A549 (cell line): ENCODE data around the gene TUBGCP2. TPM values are rescaled to one million over a fixed set of nuclear protein-coding genes. Genes with fewer than 3 reads are reported as not detected.
A peak's percentile ranks its signal among the peaks of the same experiment; 100 is the strongest.

ENCODE experiments used
- ATAC-seq, 2 experiments: fragments of 200-7000 bp in 1 of 2; fragments of >200 bp in 1 of 2; cut with Nextera tagmentation in 1 of 2; cut with Tn5 transposase in 1 of 2; 3 replicates each; pipeline versions ENCODE4 v1.8.0 to v1.9.1; 2018 to 2020; ENCODE audit warnings: mild to moderate bottlenecking in 1 of 2, moderate library complexity in 1 of 2
- CTCF ChIA-PET: fragments of 300-600 bp; sonication (Branson Sonifier 250); formaldehyde crosslinking; extraction: SDS; loops from one replicate; lab custom pipeline; 2021; ENCODE audit warnings: antibody characterized with exemption, inconsistent platforms; lab: Yijun Ruan, JAX
- POLR2A ChIA-PET: fragments of 350-600 bp; formaldehyde crosslinking; extraction: SDS; loops from one replicate; lab custom pipeline; 2021; ENCODE audit warnings: antibody characterized with exemption, inconsistent platforms; lab: Yijun Ruan, JAX
- DNase-seq, 2 experiments: peaks; one replicate each; pipeline versions ENCODE4 v3.0.0 to v3.0.0-alpha.2; 2011 to 2016; ENCODE audit warnings: low read depth in 1 of 2, low spot score in 1 of 2
- FAIRE-seq: peaks from 2 replicates; lab custom pipeline; 2011; peaks lifted over from hg19 to GRCh38; lab: Jason Lieb, UNC
- H3K27ac ChIP-seq, 2 experiments: fragments of >200 bp; sonication (Bioruptor Twin); formaldehyde crosslinking; 3 replicates each; pipeline ENCODE4 v1.5.1; 2016 to 2017
- H3K4me1 ChIP-seq: fragments of >200 bp; sonication (Bioruptor Twin); formaldehyde crosslinking; 3 replicates; pipeline ENCODE4 v1.6.1; 2016
- H3K4me2 ChIP-seq: fragments of >200 bp; sonication (Bioruptor Twin); formaldehyde crosslinking; 3 replicates; pipeline ENCODE4 v1.6.1; 2016
- H3K4me3 ChIP-seq: fragments of >200 bp; sonication (Bioruptor Twin); formaldehyde crosslinking; 3 replicates; pipeline ENCODE4 v1.5.1; 2016
- H3K9me3 ChIP-seq: fragments of >200 bp; sonication (Bioruptor Twin); formaldehyde crosslinking; 3 replicates; pipeline ENCODE4 v1.6.1; 2016
- CBX8 ChIP-seq: fragments of 200-600 bp; sonication (generic); IDR thresholded peaks from 2 replicates; pipeline ENCODE4 v1.6.1; 2016
- EHF ChIP-seq: fragments of 250-450 bp; sonication (Bioruptor Pico); IDR thresholded peaks from 2 replicates; pipeline ENCODE4 v1.5.0; 2020; ENCODE audit warnings: mild to moderate bottlenecking
- EHMT2 ChIP-seq: fragments of 200-600 bp; sonication (generic); IDR thresholded peaks from 2 replicates; pipeline ENCODE4 v1.6.1; 2016; ENCODE audit warnings: antibody characterized with exemption, low read depth, mild to moderate bottlenecking, moderate library complexity
- ESRRA ChIP-seq: fragments of 150-350 bp; IDR thresholded peaks from 2 replicates; pipeline ENCODE4 v1.6.1; 2014; ENCODE audit warnings: mild to moderate bottlenecking, low read length, borderline replicate concordance
- HEYL ChIP-seq: fragments of 250-450 bp; sonication (Bioruptor Pico); IDR thresholded peaks from 2 replicates; pipeline ENCODE4 v1.8.0; 2021; ENCODE audit warnings: mild to moderate bottlenecking, moderate library complexity
- JUNB ChIP-seq: fragments of >200 bp; sonication (Bioruptor Twin); formaldehyde crosslinking; IDR thresholded peaks from 2 replicates; pipeline ENCODE4 v1.6.1; 2016
- MAFK ChIP-seq: fragments of 450-650 bp; IDR thresholded peaks from 2 replicates; pipeline ENCODE4 v1.6.1; 2014; ENCODE audit not compliant: partially characterized antibody
- NFE2L2 ChIP-seq: fragments of 150-350 bp; conservative IDR thresholded peaks from 2 replicates; pipeline ENCODE4 v1.6.1; 2014; ENCODE audit warnings: low read length
- NR3C1 ChIP-seq: fragments of >200 bp; sonication (Bioruptor Twin); formaldehyde crosslinking; IDR thresholded peaks from 3 replicates; pipeline ENCODE4 v1.6.1; 2017
- RARB ChIP-seq: fragments of 250-450 bp; sonication (Bioruptor Pico); IDR thresholded peaks from 2 replicates; pipeline ENCODE4 v1.8.0; 2021; ENCODE audit warnings: mild to moderate bottlenecking, moderate library complexity
- RFX5 ChIP-seq: fragments of 450-650 bp; IDR thresholded peaks from 2 replicates; pipeline ENCODE4 v1.7.1; 2014; ENCODE audit warnings: antibody characterized with exemption, mild to moderate bottlenecking, moderate library complexity
- SREBF2 ChIP-seq: fragments of 450-650 bp; IDR thresholded peaks from 2 replicates; pipeline ENCODE4 v1.6.1; 2014; ENCODE audit warnings: mild to moderate bottlenecking, moderate library complexity
- TFCP2L1 ChIP-seq: fragments of 250-450 bp; sonication (Bioruptor Pico); IDR thresholded peaks from 2 replicates; pipeline ENCODE4 v1.5.0; 2021; ENCODE audit warnings: mild to moderate bottlenecking
- TP53 ChIP-seq: fragments of 250-450 bp; sonication (Bioruptor Pico); IDR thresholded peaks from 2 replicates; pipeline ENCODE4 v1.5.0; 2021; ENCODE audit warnings: mild to moderate bottlenecking, moderate library complexity
- WGBS: methylation state at CpG from one replicate; pipeline ENCODE4 v1.1.6; 2017; ENCODE audit errors: missing lambda C conversion rate; 5-methylcytosine and 5-hydroxymethylcytosine counted together
- polyA plus RNA-seq, 4 experiments: library from polyadenylated mRNA; depleted of rRNA in 3 of 4; stranded (reverse); fragments of >200 nt; fragmentation: RNase III in 1 of 4; extraction: RNeasy Plus Mini Kit Qiagen cat#74134 plus additional on column Dnase treatment in 1 of 4; gene quantifications; 2 replicates in 3 of 4; 3 replicates in 1 of 4; pipeline ENCODE4 v1.2.3, GENCODE V29; 2011 to 2017
- TF ChIP-seq, protein P1 (sequence below): fragments of >200 bp; sonication (Bioruptor Twin); formaldehyde crosslinking; IDR thresholded peaks from 3 replicates; pipeline ENCODE4 v1.6.1; 2016
- TF ChIP-seq, protein P2 (sequence below): IDR thresholded peaks from 2 replicates; pipeline ENCODE4 v1.6.1; 2012; ENCODE audit warnings: low read depth, borderline replicate concordance
- TF ChIP-seq, protein P3 (sequence below): fragments of 150-350 bp; IDR thresholded peaks from 2 replicates; pipeline ENCODE4 v1.6.1; 2014; ENCODE audit warnings: low read depth, mild to moderate bottlenecking, low read length
- TF ChIP-seq, protein P4 (sequence below): fragments of 200-600 bp; sonication (generic); IDR thresholded peaks from 2 replicates; pipeline ENCODE4 v1.6.1; 2016; ENCODE audit warnings: antibody characterized with exemption, mild to moderate bottlenecking, moderate library complexity

Gene TUBGCP2
- polyA plus RNA-seq, 2 of the 4 experiments (the other 2 are of a cell fraction) = 33.6 to 44.5 TPM

DNA sequence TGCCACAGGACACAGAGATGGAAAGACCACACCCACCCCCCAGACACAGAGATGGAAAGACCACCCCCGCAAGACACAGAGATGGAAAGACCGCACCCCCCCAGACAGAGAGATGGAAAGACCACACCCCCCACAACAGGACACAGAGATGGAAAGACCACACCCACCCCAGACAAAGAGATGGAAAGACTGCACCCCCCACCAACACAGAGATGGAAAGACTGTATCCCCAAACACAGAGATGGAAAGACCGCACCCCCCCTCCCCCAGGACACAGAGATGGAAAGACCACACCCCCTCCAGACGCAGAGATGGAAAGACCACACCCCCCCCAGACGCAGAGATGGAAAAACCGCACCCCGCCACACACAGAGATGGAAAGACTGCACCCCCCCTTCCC, 8.1 kb upstream of the TUBGCP2 start (continued):
- TF ChIP-seq, protein P1, sequence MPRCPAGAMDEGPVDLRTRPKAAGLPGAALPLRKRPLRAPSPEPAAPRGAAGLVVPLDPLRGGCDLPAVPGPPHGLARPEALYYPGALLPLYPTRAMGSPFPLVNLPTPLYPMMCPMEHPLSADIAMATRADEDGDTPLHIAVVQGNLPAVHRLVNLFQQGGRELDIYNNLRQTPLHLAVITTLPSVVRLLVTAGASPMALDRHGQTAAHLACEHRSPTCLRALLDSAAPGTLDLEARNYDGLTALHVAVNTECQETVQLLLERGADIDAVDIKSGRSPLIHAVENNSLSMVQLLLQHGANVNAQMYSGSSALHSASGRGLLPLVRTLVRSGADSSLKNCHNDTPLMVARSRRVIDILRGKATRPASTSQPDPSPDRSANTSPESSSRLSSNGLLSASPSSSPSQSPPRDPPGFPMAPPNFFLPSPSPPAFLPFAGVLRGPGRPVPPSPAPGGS = no peak
- TF ChIP-seq, protein P2, sequence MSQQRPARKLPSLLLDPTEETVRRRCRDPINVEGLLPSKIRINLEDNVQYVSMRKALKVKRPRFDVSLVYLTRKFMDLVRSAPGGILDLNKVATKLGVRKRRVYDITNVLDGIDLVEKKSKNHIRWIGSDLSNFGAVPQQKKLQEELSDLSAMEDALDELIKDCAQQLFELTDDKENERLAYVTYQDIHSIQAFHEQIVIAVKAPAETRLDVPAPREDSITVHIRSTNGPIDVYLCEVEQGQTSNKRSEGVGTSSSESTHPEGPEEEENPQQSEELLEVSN = no peak
- TF ChIP-seq HEYL (CRISPR knock-in tag) = no peak
- TF ChIP-seq JUNB = no peak
- no peak for TF ChIP-seq SREBF2
- no peak for TF ChIP-seq EHMT2
- TF ChIP-seq, protein P3, sequence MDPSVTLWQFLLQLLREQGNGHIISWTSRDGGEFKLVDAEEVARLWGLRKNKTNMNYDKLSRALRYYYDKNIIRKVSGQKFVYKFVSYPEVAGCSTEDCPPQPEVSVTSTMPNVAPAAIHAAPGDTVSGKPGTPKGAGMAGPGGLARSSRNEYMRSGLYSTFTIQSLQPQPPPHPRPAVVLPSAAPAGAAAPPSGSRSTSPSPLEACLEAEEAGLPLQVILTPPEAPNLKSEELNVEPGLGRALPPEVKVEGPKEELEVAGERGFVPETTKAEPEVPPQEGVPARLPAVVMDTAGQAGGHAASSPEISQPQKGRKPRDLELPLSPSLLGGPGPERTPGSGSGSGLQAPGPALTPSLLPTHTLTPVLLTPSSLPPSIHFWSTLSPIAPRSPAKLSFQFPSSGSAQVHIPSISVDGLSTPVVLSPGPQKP = no peak

DNA sequence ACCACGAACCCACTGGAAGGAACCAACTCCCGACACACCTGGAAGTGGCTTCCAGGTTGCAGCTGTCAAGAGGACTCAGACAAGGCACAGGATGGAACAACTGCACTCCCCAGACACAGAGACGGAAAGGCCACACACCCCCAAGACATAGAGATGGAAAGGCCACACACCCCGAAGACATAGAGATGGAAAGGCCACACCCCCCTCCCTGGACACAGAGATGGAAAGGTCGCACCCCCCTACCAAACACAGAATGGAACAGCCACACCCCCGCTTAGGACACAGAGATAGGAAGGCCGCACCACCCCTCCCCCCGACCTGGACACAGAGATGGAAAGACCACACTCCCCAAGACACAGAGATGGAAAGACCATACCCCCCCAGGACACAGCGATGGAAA, 7.6 kb upstream of the TUBGCP2 start:
- no peak for ATAC-seq
- no peak for FAIRE-seq
- Histone ChIP-seq H3K4me2 (no peak overlapping the region), H3K9me3 (no peaks in the 10 kb centered on the region; the same call in 2 of the 3 replicates), H3K27ac (no peak overlapping the region), H3K4me1 (0 out of 3 replicates have a peak, but pooled peaks cover 7% of the 10 kb centered on the region), H3K4me3 (no peak overlapping the region)
- DNase-seq = peak in 1 of 2 experiments; percentile 61
- TF ChIP-seq NR3C1 (no peak), TFCP2L1 (CRISPR knock-in tag) (no peak), TP53 (CRISPR knock-in tag) (no peak), HEYL (CRISPR knock-in tag) (no peak)
- 81% methylated on average over 9 of the region's 9 CpGs for WGBS
- CTCF ChIA-PET = interaction anchor here (1.0 to 3.6 kb wide), 4 partner anchors 9 to 51 kb away, joined by 3 to 33 read pairs (median 9); no protein-coding TSS in a partner anchor
- POLR2A ChIA-PET = no interaction called here

DNA sequence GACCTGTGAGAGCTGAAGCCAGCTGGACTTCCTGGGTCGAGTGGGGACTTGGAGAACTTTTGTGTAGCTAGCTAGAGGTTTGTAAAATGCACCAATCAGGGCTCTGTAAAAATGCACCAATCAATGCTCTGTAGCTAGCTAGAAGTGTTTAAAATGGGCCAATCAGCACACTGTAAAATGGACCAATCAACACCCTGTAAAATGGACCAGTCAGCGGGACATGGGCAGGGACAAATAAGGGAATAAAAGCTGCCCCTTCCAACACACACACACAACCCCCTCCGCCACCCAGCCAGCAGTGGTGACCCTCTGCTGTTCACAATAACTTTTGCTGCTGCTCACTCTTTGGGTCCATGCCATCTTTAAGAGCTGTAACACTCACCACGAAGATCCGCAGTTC, 7.2 kb upstream of the TUBGCP2 start:
- POLR2A ChIA-PET = no interaction called here
- no peak overlapping the region for H3K27ac ChIP-seq
- no peak for FAIRE-seq
- H3K9me3 ChIP-seq = no peaks in the 10 kb centered on the region; the same call in 2 of the 3 replicates
- 63% methylated on average over 5 of the region's 5 CpGs for WGBS
- CTCF ChIA-PET = interaction anchor here (1.0 to 3.6 kb wide), 4 partner anchors 9 to 51 kb away, joined by 3 to 33 read pairs (median 9); no protein-coding TSS in a partner anchor
- TF ChIP-seq RARB (no peak), CBX8 (no peak), EHF (no peak), RFX5 (peak; percentile 18; the same call in 1 of the 2 replicates), NFE2L2 (no peak), MAFK (peak; percentile 45), ESRRA (no peak)
- TF ChIP-seq, protein P4, sequence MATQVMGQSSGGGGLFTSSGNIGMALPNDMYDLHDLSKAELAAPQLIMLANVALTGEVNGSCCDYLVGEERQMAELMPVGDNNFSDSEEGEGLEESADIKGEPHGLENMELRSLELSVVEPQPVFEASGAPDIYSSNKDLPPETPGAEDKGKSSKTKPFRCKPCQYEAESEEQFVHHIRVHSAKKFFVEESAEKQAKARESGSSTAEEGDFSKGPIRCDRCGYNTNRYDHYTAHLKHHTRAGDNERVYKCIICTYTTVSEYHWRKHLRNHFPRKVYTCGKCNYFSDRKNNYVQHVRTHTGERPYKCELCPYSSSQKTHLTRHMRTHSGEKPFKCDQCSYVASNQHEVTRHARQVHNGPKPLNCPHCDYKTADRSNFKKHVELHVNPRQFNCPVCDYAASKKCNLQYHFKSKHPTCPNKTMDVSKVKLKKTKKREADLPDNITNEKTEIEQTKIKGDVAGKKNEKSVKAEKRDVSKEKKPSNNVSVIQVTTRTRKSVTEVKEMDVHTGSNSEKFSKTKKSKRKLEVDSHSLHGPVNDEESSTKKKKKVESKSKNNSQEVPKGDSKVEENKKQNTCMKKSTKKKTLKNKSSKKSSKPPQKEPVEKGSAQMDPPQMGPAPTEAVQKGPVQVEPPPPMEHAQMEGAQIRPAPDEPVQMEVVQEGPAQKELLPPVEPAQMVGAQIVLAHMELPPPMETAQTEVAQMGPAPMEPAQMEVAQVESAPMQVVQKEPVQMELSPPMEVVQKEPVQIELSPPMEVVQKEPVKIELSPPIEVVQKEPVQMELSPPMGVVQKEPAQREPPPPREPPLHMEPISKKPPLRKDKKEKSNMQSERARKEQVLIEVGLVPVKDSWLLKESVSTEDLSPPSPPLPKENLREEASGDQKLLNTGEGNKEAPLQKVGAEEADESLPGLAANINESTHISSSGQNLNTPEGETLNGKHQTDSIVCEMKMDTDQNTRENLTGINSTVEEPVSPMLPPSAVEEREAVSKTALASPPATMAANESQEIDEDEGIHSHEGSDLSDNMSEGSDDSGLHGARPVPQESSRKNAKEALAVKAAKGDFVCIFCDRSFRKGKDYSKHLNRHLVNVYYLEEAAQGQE = no peak
- TF ChIP-seq, all 56 proteins: peak for 2
- H3K4me1 ChIP-seq = 0 out of 3 replicates have a peak, but pooled peaks cover 7% of the 10 kb centered on the region
- peak in 1 of 2 experiments; percentile 82 for DNase-seq
- ATAC-seq = peak in 1 of 2 experiments; percentile 27; a peak in 3 of 6 replicates
- no peak overlapping the region for H3K4me3 ChIP-seq
- no peak overlapping the region for H3K4me2 ChIP-seq
